GM20000 (cell line): Measurements from ENCODE around the gene SCGB1D1.
"Not testable (repeated sequence)": the region's sequence is repeated elsewhere in the genome, so short reads cannot be mapped to it uniquely, and the experiment has no call there.

Experiments used
- DNase-seq: peaks from one replicate; pipeline ENCODE4 v3.0.0; 2012; ENCODE audit warnings: low spot score
- TF ChIP-seq, protein P1 (sequence below): IDR thresholded peaks from 2 replicates; pipeline ENCODE4 v1.5.1; 2012; ENCODE audit warnings: mild to moderate bottlenecking, control low read depth; ENCODE audit errors: extremely low read depth, missing control alignments

The SCGB1D1 gene

DNA sequence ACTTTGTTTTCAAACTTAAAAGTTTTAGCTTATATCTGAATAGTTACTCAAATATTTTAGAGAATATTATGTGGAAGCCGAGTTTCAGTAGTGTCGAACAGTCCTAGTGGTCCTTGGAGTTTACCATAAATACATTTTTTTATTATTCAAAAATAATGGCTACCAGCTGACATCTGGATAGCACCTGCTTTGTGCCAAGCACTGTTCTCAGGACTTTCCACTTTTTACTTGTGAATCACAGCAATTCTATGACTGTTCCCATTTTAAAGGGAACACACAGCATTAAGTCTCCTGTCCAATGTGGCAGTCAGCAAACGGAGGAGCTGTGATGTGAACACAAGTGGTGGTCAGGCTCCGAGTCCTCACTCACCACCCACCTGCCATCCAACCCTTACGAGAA lies 14.4 kb downstream of the SCGB1D1 start:
- TF ChIP-seq, protein P1, sequence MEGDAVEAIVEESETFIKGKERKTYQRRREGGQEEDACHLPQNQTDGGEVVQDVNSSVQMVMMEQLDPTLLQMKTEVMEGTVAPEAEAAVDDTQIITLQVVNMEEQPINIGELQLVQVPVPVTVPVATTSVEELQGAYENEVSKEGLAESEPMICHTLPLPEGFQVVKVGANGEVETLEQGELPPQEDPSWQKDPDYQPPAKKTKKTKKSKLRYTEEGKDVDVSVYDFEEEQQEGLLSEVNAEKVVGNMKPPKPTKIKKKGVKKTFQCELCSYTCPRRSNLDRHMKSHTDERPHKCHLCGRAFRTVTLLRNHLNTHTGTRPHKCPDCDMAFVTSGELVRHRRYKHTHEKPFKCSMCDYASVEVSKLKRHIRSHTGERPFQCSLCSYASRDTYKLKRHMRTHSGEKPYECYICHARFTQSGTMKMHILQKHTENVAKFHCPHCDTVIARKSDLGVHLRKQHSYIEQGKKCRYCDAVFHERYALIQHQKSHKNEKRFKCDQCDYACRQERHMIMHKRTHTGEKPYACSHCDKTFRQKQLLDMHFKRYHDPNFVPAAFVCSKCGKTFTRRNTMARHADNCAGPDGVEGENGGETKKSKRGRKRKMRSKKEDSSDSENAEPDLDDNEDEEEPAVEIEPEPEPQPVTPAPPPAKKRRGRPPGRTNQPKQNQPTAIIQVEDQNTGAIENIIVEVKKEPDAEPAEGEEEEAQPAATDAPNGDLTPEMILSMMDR = no peak
- no peak for DNase-seq

DNA sequence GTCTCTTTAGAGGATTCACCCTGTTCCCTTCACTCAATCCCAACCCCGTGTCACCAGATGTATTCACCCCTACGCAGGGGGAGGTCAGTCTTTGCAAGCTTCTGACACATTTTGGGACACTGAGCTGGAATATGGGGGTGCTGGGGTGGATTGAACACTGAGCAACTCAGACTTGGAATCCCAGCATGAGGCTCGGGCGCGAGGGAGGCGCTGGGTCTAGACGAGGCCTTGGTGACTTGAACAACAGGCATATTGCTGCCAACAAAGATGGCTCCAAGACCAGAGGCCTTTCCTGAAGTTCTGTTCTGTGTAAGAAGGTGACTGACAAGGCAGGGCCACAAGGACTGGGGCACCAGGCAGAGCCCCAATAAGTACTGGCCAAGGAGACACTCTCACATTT lies 15.4 kb downstream of the SCGB1D1 start:
- TF ChIP-seq, protein P1 = no peak
- no peak for DNase-seq

- DNase-seq = not testable (repeated sequence)
These were observed 16.5 kb downstream of the SCGB1D1 start for GRCh38 chr11:62206276-62207066.

GRCh38 chr11:62208785-62209144 lies 18.7 kb downstream of the SCGB1D1 start:
- TF ChIP-seq, protein P1 = no peak
- no peak for DNase-seq

DNA sequence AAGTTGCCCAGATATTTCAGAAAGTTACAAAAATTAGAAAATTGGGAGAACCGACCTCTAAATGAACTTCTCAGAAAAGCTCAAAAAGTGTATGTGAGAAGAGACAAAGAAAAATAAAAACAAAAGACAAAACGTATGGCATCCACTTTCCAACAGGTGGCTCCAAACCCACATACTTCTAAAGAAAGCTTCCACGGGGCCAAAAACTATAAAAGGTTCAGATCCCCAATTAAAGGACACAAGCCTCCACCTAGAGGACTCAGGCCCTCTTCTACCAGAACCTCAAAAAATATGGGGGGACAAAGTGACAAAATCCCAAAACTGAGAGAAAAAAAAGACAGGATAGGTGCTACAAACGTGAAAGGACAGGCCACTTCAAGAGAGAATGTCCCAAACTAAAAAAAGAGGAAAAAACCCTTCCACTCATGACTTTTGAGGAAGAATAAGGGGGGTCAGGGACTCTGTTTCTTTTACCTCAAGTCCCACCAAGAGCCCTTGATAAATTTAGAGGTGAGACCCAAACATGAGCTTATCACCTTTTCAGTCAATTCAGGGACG lies 27.3 kb downstream of the SCGB1D1 start:
- no peak for DNase-seq
- TF ChIP-seq, protein P1 = no peak

GRCh38 chr11:62221498-62221897 lies 31.5 kb downstream of the SCGB1D1 start:
- DNase-seq = no peak
- TF ChIP-seq, protein P1 = no peak

- TF ChIP-seq, protein P1 = no peak
- no peak for DNase-seq
These were observed 33.1 kb downstream of the SCGB1D1 start for GRCh38 chr11:62223095-62223494.

DNA sequence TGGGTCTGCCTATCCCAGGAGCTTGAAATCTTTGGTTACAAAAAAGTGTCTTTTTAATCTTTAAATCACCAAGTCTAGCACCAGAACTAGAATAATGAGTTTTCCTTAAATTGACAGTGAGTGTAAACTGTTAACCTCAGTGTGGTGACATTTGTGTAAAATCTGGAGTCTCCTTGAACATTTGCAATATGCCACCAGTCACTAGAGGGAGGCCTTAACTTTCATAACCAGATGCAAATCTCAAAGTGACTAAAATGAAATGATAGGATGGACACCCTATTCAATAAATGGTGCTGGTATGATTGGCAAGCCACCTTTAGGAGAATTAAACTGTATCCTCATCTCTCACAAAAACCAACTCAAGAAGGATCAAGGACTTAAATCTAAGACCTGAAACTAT lies 43.7 kb downstream of the SCGB1D1 start:
- no peak for DNase-seq

More for the DNA sequence above, 43.7 kb downstream of the SCGB1D1 start:
- TF ChIP-seq, protein P1 = no peak
